ENCODE measurements around the gene EN1.

The EN1 gene

GRCh38 chr2:118816669-118817068, 30.8 kb downstream of the EN1 start:
- DNase-seq: no peak

DNA sequence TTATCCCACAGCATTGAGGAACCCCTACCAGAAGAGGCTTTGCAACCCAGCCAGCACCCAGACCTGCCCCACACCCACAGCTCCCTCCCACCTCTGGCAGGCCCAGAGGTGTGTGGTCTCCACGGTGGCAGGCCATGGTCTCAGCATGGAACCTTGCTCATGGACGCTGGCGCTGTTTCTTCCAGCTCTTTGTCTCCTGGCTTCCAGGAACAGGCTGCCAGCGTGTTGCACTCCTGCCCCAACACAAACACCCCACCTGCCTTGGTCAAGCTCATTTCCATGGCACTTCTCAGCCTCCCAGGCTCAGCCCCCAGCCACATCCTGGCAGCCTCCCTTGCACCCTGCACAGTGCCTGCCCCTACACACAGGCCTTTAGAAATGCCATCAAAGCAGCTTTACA, 31.7 kb downstream of the EN1 start:
- no peak for DNase-seq

- DNase-seq: no peak
Observed at GRCh38 chr2:118815314-118815713, 32.1 kb downstream of the EN1 start.

DNA sequence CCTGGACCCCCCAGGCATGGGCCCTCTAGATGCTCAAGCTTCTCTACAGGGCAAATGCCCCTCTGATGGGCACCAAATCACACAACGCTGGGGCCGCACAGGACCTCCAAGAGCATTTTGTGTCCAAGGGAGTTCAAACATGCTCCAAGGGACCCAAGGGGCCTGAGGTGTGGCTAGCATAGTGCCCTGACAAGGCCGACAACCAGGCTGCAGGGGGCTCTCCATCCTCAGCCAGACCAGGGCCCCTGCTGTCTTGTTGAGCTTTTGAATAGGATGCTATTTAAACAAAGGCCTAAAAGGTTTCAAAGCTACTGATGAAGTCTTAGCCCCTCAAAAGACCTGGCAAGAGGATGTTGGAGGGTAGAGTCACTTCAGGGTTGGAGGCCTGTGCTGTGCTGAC, 33.1 kb downstream of the EN1 start:
- DNase-seq: no peak

GRCh38 chr2:118813601-118814339, 33.7 kb downstream of the EN1 start:
- no peak for DNase-seq

DNA sequence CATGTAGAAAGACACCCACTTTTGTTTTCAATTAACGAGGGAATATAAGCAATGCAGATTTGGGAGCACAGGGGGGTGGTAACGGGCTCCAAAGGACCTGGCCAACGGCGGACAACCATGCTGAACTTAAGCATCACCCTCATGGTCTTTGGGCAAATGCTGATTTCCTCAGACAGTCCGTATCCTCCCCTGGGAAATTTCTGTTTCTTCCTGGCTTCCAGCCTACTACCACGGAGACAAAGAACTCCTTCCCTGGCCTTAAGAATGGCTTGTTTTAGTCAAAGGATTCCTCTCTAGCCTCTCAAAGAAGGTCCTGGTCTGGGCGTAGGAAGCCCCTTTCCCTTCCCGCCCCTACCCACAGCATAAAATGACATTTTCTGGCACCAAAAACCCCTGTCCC, 34.3 kb downstream of the EN1 start:
- no peak for DNase-seq

DNA sequence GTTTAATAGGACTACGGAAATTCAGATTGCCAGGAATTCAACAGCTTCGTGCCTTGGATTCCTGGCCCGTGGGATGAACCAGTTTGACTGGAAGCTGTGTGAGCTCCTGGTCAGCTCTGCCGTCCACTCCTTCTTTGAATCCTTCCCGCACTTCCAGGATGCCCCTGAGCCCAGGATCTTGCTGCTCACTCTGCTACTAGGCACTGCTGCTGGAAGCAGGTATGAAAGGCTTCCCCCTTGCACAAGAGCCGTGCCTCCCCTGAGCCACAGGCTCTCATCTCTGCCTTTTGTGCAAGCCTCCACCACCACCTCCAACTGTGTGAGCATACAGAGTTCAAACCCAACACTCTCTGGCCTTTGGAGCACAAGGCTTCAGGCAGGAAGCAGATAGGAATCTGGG, 34.9 kb downstream of the EN1 start:
- no peak for DNase-seq

- DNase-seq: no peak
Observed at GRCh38 chr2:118811514-118812115, 35.8 kb downstream of the EN1 start.

DNA sequence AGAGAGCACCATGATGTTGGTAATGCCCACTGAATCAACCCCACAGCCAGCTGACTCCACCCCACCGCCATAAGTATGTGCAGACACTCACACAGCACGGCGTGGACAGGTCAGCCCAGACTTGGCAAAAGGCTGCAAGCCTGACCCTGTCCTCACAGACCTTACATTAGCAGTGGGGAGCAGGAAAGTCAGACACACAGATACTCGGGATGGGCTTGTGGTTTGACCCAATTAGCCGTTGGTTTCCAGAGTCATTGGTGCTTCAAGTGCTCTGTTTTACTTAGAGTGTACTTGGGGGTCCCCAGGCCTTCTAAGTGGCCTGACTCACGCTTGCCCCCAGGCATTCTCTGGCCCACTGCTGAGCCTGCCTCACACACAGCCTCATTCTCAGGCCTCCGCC, 36.7 kb downstream of the EN1 start:
- DNase-seq: no peak

- DNase-seq: no peak
Observed at GRCh38 chr2:118808429-118808809, 39.0 kb downstream of the EN1 start.

GRCh38 chr2:118807668-118808428, 39.6 kb downstream of the EN1 start:
- no peak for DNase-seq

DNA sequence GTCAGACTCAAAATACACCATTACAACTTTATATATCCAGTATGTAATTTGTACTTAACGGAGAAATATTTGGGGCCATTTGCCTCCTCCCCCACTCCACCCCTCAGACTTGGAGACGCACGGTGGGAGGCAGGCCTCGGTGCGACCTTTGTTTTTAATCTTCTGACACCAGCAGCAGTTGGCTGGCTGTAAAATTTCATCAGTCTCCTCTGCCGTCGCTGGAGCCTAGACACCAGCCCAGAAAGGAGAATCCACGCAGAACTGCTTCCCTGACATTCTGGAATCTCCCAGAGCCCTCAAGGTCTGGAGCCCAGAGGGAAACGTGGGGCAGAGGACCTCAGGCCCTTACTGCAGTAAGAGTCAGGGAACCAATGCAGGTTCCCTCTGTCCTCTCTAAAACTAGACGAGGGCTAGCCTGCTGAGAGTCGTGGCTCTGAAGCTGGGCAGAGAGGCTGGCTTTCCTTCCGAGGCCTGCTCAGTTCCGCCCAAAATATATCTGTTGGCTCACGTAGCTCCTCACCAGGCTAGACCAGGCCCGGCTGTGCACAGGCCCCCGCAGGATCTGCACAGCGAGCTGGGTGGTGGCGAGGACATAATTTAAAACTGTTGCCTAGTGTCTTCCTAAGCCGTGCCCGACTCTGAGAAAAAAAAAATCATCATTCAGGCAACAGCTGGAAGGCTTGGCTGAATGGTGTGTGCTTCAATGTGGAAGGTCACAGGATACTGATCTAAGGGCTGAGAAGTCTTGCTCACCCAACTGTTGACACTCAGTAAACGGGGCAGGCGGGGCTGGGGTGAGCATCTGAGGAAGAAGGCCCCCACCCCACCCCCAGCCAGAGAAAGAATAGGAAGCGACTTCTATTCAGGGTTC, 40.4 kb downstream of the EN1 start:
- no peak for DNase-seq

DNA sequence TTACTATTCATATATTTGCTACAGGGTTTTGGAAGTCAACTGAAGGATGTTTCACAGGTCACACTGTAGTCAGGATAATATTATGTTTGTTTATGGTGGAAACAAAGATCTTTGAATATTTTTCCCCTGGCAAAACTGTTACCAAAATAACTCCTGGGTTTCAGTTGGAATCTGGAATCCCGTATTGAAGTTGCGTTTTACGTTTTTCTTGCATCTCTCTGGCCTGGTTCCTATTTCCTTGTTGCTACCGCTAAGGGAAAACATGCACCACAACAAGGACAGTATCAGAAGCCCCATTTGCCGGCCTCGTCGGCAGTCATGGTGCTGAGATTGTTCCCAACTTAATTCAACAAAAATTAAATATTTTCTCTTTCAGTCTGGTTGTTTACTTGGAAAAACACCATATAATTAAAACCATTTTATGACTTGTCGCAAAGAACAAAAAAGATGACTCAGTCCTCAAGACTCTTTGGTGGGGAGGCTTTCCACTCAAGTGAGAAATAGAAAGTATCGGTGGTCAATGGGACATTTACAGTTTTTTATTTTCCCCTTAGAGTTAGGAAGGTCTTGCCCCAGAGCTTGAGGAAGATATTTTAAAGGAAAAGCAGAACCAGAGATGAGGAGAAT, 42.3 kb downstream of the EN1 start:
- no peak for DNase-seq

DNA sequence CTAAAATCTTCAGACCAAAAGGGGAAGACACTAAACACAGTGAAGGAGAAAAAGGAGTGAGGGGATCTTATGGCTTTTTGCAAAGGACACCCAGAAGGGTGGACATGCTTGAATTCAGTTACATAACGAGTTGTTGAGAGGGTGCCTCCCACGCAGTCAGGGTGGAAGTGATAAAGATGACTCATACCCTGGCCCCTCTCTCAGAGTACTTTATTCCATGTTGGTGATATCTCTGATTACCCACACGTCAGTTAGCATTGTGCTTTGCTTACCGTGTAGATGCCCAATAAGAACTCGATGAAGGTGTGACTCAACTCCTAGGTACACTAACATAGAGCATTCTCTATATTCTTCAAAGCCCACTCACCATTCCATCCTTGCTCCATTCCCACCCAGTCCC, 44.4 kb downstream of the EN1 start:
- DNase-seq: no peak

DNA sequence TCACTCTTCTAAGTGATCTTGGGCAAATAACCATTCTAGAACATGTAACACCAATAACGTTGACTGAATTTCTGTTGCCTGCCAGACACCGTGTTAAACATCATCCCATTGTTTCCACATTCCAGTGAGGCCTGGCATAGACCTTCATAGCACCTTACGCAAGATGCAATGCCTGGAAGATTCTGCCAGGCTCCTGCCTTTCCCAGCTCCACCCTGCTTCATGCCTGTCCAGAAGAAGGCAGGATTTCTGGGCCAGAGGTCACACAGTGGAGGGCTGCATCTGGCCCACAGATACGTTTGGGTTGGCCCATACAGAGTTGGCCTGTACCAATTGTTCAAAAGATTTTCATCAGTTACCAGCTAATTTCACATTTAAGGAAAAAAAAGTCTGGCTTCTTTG, 46.3 kb downstream of the EN1 start:
- no peak for DNase-seq

- DNase-seq: no peak
Observed at GRCh38 chr2:118800736-118801135, 46.7 kb downstream of the EN1 start.

- DNase-seq: no peak
Observed at GRCh38 chr2:118794546-118794945, 52.9 kb downstream of the EN1 start.
